ENCODE measurements around the gene ITPR2. TPM values are rescaled to one million over a fixed set of nuclear protein-coding genes. Genes with fewer than 3 reads are reported as not detected.

Gene ITPR2
- total and polyA plus RNA-seq, 4 donors, result 11.7 to 93.3 (median 35.4) TPM

DNA sequence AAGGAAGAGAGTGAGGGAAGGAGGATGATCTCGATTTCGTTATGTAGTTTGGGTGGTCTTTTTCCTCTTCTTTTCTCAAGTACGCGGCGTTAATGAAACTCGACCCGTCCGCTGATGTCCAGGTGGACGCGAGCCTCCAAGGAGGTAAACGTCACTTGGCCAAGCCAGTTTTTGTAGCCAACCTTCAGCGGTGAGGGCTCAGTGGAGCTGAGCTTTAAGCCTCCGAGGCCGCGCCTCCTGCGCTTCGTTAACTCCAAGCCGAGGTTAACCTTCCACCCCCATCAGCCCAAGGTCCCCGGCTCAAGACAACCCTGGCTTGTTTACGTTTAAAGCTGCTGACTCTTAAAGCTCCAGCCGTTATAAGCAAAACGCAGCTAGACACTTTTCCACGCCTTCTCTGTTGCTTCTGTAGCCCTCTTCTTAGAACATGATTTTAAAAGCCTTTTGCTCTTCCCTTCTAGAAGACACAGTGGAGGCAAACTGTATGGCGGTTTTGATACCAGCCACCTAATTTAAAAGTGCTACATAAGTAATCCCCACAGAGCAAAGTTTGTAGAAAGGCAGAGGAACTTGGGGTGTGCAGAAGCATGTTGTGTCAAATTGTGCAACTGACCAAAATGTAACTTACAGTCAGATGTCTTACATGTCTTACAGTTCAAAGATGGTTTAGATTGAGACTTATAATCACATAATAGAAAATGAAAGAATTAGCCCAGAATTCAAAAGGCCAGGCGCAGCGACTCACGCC is 923 bp upstream of the ITPR2 start:
- WGBS, result 17% methylated on average over 27 of the region's 27 CpGs
- H3K27ac ChIP-seq (ENCODE audit: low read depth in 1 of 2, low read length in 2 of 2), result peak overlapping the region in 1 of 2 donors; percentile 34
- H3K9me3 ChIP-seq (ENCODE audit: control insufficient read depth in 4 of 4, low read length in 3 of 4), result no peaks in the 10 kb centered on the region
- TF ChIP-seq NR2F2 (IDR thresholded peaks at IDR 0.05), result peak; percentile 38
- TF ChIP-seq TAF1 (conservative IDR thresholded peaks at IDR 0.05), result no peak
- TF ChIP-seq, protein P1, sequence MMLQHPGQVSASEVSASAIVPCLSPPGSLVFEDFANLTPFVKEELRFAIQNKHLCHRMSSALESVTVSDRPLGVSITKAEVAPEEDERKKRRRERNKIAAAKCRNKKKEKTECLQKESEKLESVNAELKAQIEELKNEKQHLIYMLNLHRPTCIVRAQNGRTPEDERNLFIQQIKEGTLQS (IDR thresholded peaks at IDR 0.05), result no peak
- no peak for TF ChIP-seq YY1 (IDR thresholded peaks at IDR 0.05)
- peak in 1 of 2 donors; percentile 7 for TF ChIP-seq RAD21 (IDR thresholded peaks at IDR 0.05)
- peak in 1 of 2 donors; percentile 18 for TF ChIP-seq RXRA (IDR thresholded peaks at IDR 0.05)
- peak in 1 of 2 donors; percentile 23 for TF ChIP-seq HNF4A (conservative IDR thresholded peaks at IDR 0.05)
- peak; percentile 45 for DNase-seq (ENCODE audit: low spot score)
- H3K4me3 ChIP-seq (ENCODE audit: low read depth in 1 of 3, low read length in 3 of 3), result peak overlapping the region; percentile 73 to 85 (median 82)
- H3K9ac ChIP-seq (ENCODE audit: low read depth in 1 of 2, low read length in 2 of 2), result peak overlapping the region in 1 of 2 donors; percentile 73
- H3K36me3 ChIP-seq (ENCODE audit: control insufficient read depth in 4 of 4, insufficient read depth in 3 of 4, low read depth in 1 of 4, low read length in 3 of 4), result no peaks in the 10 kb centered on the region
- peaks cover 2 to 22% (median 14%) of the 10 kb centered on the region in 4 donors for H3K4me1 ChIP-seq (ENCODE audit: control insufficient read depth in 4 of 4, insufficient read depth in 4 of 4, low read length in 3 of 4)
- no peaks in the 10 kb centered on the region for H3K27me3 ChIP-seq (ENCODE audit: control insufficient read depth in 4 of 4, insufficient read depth in 4 of 4, low read length in 3 of 4)

DNA sequence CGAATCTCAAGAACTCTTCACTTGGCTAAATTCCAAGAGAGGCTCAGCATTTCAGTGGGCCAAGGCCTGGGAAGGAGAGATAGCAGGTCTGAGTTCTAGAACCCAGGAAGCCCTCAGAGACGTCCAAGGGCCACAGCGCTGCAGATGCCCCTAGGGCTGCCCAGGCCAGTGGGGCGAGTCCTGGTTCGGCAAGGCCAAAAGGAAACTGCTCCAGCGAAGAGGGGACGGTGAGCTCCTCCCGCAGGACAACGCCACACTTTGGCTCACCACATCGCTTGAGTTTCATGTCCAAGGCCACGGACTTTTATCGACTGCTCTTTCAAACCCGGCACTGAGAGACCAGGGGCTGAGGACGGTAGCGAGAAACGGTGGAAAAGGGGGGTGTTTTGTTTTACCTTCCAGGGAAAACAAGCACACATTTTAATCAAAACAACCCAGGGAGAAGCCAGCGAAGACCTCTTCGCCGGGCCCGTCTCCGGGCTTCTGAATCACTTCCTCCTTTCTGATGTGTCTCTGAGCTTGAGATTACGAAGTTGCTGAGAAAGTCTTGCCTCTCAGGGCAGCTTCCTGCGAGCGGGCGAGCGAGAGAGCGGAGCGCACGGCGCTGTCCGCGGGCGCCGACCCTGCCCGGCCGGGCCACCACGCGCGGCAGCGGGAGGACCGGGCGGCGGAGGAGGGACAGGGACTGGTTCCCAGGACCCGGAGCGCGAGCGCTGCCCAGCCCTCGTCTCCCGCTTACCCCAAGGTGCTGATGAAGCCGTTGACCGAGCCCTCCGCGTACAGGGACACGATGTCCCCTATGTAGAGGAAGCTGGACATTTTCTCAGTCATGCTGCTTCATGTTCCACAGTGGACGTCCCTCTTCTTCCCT is 808 bp downstream of the ITPR2 start:
- no peak for TF ChIP-seq NR2F2 (IDR thresholded peaks at IDR 0.05)
- TF ChIP-seq, protein P2, sequence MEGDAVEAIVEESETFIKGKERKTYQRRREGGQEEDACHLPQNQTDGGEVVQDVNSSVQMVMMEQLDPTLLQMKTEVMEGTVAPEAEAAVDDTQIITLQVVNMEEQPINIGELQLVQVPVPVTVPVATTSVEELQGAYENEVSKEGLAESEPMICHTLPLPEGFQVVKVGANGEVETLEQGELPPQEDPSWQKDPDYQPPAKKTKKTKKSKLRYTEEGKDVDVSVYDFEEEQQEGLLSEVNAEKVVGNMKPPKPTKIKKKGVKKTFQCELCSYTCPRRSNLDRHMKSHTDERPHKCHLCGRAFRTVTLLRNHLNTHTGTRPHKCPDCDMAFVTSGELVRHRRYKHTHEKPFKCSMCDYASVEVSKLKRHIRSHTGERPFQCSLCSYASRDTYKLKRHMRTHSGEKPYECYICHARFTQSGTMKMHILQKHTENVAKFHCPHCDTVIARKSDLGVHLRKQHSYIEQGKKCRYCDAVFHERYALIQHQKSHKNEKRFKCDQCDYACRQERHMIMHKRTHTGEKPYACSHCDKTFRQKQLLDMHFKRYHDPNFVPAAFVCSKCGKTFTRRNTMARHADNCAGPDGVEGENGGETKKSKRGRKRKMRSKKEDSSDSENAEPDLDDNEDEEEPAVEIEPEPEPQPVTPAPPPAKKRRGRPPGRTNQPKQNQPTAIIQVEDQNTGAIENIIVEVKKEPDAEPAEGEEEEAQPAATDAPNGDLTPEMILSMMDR (IDR thresholded peaks at IDR 0.05; ENCODE audit: low read depth, low read length, missing input control), result no peak
- TF ChIP-seq FOXA2 (IDR thresholded peaks at IDR 0.05), result no peak
- TF ChIP-seq RAD21 (IDR thresholded peaks at IDR 0.05), result peak; percentile 60 to 67
- TF ChIP-seq, protein P1 (IDR thresholded peaks at IDR 0.05), result no peak
- TF ChIP-seq, protein P3, sequence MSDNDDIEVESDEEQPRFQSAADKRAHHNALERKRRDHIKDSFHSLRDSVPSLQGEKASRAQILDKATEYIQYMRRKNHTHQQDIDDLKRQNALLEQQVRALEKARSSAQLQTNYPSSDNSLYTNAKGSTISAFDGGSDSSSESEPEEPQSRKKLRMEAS (IDR thresholded peaks at IDR 0.05), result peak; percentile 56
- peak; percentile 34 to 62 for TF ChIP-seq RXRA (IDR thresholded peaks at IDR 0.05)
- no peak for TF ChIP-seq FOXA1 (IDR thresholded peaks at IDR 0.05)
- TF ChIP-seq GABPA (IDR thresholded peaks at IDR 0.05 in 1 of 2, conservative IDR thresholded peaks at IDR 0.05 in 1 of 2), result no peak
- TF ChIP-seq TAF1 (conservative IDR thresholded peaks at IDR 0.05), result peak; percentile 60
- TF ChIP-seq HNF4G (IDR thresholded peaks at IDR 0.05), result no peak
- TF ChIP-seq, protein P4, sequence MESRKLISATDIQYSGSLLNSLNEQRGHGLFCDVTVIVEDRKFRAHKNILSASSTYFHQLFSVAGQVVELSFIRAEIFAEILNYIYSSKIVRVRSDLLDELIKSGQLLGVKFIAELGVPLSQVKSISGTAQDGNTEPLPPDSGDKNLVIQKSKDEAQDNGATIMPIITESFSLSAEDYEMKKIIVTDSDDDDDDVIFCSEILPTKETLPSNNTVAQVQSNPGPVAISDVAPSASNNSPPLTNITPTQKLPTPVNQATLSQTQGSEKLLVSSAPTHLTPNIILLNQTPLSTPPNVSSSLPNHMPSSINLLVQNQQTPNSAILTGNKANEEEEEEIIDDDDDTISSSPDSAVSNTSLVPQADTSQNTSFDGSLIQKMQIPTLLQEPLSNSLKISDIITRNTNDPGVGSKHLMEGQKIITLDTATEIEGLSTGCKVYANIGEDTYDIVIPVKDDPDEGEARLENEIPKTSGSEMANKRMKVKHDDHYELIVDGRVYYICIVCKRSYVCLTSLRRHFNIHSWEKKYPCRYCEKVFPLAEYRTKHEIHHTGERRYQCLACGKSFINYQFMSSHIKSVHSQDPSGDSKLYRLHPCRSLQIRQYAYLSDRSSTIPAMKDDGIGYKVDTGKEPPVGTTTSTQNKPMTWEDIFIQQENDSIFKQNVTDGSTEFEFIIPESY (IDR thresholded peaks at IDR 0.05), result no peak
- peak; percentile 65 for TF ChIP-seq YY1 (IDR thresholded peaks at IDR 0.05)
- peak; percentile 74 to 76 for TF ChIP-seq HNF4A (conservative IDR thresholded peaks at IDR 0.05)
- TF ChIP-seq JUND (IDR thresholded peaks at IDR 0.05), result peak in 1 of 2 donors; percentile 32
- TF ChIP-seq, protein P5, sequence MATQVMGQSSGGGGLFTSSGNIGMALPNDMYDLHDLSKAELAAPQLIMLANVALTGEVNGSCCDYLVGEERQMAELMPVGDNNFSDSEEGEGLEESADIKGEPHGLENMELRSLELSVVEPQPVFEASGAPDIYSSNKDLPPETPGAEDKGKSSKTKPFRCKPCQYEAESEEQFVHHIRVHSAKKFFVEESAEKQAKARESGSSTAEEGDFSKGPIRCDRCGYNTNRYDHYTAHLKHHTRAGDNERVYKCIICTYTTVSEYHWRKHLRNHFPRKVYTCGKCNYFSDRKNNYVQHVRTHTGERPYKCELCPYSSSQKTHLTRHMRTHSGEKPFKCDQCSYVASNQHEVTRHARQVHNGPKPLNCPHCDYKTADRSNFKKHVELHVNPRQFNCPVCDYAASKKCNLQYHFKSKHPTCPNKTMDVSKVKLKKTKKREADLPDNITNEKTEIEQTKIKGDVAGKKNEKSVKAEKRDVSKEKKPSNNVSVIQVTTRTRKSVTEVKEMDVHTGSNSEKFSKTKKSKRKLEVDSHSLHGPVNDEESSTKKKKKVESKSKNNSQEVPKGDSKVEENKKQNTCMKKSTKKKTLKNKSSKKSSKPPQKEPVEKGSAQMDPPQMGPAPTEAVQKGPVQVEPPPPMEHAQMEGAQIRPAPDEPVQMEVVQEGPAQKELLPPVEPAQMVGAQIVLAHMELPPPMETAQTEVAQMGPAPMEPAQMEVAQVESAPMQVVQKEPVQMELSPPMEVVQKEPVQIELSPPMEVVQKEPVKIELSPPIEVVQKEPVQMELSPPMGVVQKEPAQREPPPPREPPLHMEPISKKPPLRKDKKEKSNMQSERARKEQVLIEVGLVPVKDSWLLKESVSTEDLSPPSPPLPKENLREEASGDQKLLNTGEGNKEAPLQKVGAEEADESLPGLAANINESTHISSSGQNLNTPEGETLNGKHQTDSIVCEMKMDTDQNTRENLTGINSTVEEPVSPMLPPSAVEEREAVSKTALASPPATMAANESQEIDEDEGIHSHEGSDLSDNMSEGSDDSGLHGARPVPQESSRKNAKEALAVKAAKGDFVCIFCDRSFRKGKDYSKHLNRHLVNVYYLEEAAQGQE (IDR thresholded peaks at IDR 0.05), result no peak
- no peak for TF ChIP-seq EGR1 (IDR thresholded peaks at IDR 0.05; ENCODE audit: low read depth in 2 of 2)
- peak; percentile 24 for TF ChIP-seq SP1 (IDR thresholded peaks at IDR 0.05)
- under 1% methylated on average over 55 of the region's 55 CpGs for WGBS
- H3K4me1 ChIP-seq (ENCODE audit: control insufficient read depth in 4 of 4, insufficient read depth in 4 of 4, low read length in 3 of 4), result peaks cover 2 to 37% (median 19%) of the 10 kb centered on the region in 4 donors
- H3K4me3 ChIP-seq (ENCODE audit: low read depth in 1 of 3, low read length in 3 of 3), result peak overlapping the region; percentile 56 to 94 (median 85)
- peak; percentile 76 for DNase-seq (ENCODE audit: low spot score)
- H3K36me3 ChIP-seq (ENCODE audit: control insufficient read depth in 4 of 4, insufficient read depth in 3 of 4, low read depth in 1 of 4, low read length in 3 of 4), result no peaks in the 10 kb centered on the region
- H3K9ac ChIP-seq (ENCODE audit: low read depth in 1 of 2, low read length in 2 of 2), result peak overlapping the region; percentile 82 to 95
- no peaks in the 10 kb centered on the region for H3K9me3 ChIP-seq (ENCODE audit: control insufficient read depth in 4 of 4, low read length in 3 of 4)
- H3K27ac ChIP-seq (ENCODE audit: low read depth in 1 of 2, low read length in 2 of 2), result peak overlapping the region; percentile 90 to 97
- no peaks in the 10 kb centered on the region for H3K27me3 ChIP-seq (ENCODE audit: control insufficient read depth in 4 of 4, insufficient read depth in 4 of 4, low read length in 3 of 4)
